ENCODE data around the gene SETD3.

SETD3 gene

DNA sequence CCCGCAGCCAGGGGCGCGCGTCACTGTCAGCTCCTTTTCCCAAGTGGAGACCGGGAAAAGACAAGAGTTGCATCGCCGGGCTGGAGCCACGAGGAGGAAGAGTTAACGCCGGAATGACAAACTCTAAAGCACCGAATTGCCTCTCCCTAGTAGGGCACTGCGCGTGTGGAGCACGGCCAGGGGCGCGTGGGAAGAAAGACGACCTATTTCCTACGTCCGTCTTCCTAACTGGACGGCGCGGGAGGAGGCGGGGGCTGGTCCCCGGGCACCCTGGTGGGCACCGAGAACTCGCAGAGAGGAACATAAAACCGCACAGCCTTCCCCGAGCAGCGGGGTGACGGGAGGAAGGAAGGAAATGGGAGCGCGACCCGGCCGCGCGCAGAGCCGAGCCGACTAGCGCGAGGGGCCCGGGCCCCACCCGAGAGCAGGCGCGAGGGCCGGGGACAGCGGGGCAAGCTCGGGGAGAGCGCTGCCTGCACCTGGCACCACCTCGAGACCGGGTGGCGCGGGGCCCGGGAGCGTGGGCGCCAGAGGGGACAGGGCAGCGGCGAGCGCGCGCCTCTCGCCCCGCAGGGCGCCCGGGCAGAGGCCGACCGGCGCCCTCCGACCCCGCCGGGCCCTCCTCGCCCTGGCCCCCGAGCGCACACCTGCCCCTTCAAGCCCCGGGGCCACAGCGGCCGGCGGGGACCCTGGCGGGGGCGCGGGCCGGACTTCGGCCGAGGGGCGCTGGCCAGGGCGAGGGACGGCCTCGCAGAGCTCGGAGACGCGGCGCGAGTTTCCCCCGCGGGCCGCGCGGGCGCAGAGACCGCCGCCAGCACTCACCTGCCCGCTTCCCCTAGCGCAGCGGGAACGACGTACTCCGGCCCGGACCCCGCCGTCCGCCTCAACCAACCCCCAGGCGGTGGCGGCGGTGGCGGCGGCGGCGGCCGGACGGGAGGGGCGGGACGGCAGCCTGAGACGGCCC, at the start of gene SETD3:
Gene SETD3 (minus strand): TSS at position 954 of the 964 bp plus-strand sequence. CDS start 15,054 bp downstream, outside the sequence.
- H3K4me3 ChIP-seq (ENCODE audit: low read length) = peak within 1 kb of the TSS; percentile 96
- no peak for TF ChIP-seq ZNF274 (IDR thresholded peaks at IDR 0.05; ENCODE audit: low read depth, low read length)

DNA sequence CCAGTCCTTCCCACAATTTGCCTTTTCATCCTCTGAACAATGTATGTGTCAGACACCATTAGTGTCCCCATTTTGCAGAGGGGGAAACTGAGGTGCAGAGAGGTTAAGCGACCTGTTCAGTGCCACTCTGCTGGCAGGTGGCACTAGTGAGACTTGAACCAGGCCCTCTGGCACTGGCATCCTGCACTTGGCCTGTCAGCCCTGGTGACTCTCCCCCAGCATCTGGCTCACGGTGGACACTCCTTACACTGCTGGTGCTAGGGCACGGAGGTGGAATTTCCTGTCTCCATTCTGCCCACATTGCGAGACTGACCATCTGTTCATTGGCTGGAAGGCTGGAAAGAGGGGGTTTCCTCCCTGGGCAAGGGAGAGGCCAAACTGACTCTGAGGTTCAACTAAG, 49.2 kb upstream of the SETD3 start:
- no peak overlapping the region for H3K4me3 ChIP-seq (ENCODE audit: low read length)

DNA sequence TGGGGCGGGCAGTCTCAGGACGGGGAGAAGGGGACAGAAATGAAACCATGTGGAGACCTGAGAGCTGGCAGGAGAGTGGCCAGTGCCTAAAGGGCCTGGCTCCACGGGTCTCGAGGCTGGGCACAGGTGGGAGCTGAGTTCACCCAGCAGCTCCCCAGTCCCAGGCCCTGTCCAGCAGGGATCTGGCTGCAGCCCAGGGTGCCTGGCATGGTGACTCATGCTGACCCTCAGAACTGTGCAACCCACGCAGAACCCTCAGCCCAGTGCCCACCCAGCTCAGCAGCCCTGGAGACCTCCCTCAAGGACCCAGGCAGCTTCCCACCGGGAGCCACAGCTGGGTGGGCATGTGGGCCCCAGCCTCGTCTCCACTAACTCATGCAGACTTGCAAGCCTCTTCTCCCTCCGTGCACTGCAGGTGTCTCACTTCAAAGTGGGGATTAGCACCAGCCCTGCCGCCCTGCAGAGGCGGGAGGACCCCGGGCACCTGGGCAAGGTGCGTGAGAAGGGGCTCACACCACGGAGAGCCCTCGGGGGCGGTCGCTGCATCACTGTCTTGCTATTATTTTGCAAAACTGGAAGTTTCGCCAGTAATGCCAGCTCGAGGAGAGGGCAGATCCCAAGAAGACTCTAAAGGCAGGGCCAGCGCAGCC, 46.9 kb upstream of the SETD3 start:
- TF ChIP-seq ZNF274 (IDR thresholded peaks at IDR 0.05; ENCODE audit: low read depth, low read length) = no peak
- no peak overlapping the region for H3K4me3 ChIP-seq (ENCODE audit: low read length)

More for the DNA sequence above, 49.2 kb upstream of the SETD3 start:
- TF ChIP-seq ZNF274 (IDR thresholded peaks at IDR 0.05; ENCODE audit: low read depth, low read length) = no peak

DNA sequence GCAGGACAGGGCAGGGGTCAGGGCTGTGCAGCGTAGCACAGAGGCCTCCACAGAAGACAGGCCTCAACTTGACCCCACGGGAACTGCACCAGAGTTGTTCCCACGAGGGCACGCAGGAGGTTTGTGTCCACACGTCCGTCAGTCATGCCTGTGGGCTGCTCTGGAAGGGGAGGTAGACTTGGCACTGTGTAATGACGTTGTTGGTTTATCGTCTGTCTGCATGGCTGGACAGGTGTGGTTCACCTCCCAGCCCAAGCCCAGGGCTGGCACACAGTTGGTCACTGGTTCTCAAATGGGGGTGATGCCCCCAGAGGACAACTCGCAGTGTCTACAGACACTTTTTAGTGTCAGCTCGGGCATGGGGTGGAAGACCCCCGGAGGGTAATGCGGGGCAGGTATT, 46.4 kb upstream of the SETD3 start:
- H3K4me3 ChIP-seq (ENCODE audit: low read length) = no peak overlapping the region
- TF ChIP-seq ZNF274 (IDR thresholded peaks at IDR 0.05; ENCODE audit: low read depth, low read length) = no peak

DNA sequence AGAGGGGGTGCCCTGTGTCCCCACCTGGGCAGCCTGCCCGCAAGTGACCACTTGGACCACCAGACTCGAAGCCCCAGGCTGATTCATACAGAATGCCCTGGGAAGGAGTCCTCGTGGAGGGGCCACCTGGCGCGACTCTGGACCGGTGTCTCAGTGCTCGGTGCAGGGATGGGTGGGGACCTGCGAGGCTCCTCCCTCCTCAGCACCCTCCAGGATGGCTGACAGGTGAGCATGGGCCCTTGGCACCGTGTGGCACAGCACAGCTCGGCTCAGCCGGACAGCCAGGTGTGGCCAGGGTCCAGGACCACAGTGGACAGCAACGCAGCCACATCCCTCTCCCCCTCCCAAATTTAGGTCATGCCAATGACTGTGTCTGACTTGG, 45.0 kb upstream of the SETD3 start:
- no peak for TF ChIP-seq ZNF274 (IDR thresholded peaks at IDR 0.05; ENCODE audit: low read depth, low read length)
- H3K4me3 ChIP-seq (ENCODE audit: low read length) = no peak overlapping the region

DNA sequence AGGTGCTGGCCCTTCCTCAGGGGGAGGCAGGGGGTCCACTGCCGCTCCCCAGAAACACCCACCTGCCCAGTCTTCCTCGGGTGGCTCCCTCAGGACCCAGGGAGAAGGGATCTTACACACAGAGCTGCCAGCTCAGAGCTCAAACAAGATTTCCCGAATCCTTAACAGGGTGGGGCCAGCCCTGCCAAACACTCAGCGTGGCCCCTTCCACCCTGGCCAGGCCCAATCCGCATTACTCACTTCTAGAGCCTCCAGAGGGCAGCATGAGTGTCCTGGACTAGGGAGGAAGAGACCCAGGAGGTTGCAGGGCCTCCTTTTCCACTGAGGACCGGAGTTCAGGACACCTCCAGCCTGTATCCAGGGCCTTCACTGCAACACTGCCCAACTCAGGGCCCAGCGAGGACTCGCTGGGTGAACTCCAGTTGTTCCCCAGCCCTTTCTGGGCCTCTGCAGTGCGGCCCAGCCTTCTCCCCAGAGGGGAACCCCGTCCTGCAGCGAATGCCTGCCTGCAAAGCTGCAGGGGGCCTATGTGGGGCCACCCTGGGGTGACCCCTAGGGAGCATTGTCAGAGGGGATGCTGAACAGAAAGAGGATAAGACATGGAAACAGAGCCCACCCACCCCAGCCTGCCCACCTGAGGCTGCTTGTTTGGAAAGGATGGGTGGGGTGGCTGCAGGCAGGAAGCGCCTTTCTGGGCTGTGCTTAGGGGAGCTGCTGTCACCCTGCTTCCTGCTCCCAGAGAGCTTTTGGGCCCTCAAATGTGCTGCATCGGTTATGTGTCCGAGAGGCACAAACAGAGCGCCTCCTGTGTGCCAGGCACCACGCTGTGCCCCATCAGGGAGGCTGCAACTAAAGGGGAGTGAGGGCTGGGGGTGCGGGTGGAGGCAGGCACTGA, 44.4 kb upstream of the SETD3 start:
- TF ChIP-seq ZNF274 (IDR thresholded peaks at IDR 0.05; ENCODE audit: low read depth, low read length) = no peak
- no peak overlapping the region for H3K4me3 ChIP-seq (ENCODE audit: low read length)

DNA sequence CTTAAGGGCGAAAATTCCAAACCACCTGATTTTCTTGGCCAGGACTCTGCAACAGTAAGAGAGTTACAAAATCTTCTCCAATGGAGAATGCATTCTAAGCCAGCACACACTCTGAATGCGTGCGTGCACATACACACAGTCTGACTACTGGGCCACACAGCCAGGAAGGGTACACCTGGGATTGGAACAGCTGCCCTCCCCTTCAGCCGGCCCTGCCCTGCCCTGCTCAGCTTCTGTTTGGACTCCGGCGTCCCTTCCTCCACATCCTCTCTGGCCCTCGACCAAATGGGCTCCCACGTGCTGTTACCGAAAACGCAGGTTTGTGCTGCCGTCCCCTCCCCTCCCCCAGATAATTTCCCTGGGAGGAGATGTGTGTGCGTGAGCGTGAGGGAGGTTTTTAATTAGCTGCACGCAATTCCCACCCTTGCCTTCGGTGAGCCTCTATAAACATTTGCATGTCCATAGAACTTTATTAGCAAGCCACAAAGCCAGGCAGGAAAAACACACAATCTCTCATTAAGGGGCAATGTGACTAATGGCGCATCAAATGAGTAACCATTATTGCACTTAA, 43.5 kb upstream of the SETD3 start:
- no peak for TF ChIP-seq ZNF274 (IDR thresholded peaks at IDR 0.05; ENCODE audit: low read depth, low read length)
- H3K4me3 ChIP-seq (ENCODE audit: low read length) = no peak overlapping the region

DNA sequence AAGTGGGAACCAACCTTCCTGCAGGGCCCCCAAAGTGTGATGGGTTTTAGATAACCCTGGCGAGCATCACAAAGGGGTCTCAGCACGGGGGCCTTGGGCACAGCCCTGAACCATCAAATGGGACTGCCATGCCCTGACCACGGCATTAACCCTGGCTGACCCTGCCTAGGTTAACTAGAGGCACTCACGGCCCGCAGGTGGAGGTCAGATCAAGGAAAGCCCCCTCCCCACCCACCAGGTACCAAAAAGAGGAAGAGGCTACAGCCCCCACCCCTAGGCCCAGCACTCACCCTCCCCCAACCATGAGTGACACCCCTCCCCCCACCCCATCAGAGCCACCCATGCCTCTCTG, 43.0 kb upstream of the SETD3 start:
- H3K4me3 ChIP-seq (ENCODE audit: low read length) = no peak overlapping the region
- no peak for TF ChIP-seq ZNF274 (IDR thresholded peaks at IDR 0.05; ENCODE audit: low read depth, low read length)

DNA sequence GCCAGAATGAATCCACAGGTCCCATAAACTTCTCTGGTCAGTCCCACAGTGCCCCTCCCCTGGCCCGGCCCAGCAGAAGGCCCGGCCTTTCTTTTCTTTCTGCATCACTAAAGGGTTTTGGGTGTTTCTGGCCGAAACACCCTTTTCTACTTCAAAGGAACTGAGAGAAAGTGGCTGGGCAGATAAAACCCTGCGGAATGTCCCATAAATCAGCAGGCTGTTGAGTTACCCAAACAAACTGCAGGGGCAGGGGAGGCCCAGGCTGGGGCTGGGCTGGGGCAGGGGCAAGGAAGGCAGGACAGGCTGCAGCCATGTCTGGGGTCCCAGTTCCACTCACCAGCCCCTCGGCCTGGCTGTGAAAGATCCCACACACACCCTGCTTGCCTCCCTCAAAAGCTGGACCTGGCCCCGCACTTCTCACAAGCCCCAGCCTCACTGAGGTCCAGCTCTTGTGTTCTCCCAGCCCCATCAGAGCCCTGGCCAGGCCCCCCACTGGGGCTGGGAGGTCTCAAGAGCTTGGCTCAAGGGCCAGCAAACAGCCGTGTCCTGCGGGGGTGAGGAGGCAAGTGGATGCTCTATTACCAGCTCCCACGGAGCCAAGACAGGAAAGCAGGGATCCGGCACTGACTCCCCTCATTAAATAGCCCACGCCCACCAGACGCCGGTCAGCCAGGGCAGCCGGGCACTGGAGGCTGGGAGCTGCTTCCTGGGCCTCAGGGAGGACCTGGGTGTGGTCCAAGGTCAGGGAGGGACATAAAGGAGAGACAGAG, 42.5 kb upstream of the SETD3 start:
- no peak for TF ChIP-seq ZNF274 (IDR thresholded peaks at IDR 0.05; ENCODE audit: low read depth, low read length)
- no peak overlapping the region for H3K4me3 ChIP-seq (ENCODE audit: low read length)

DNA sequence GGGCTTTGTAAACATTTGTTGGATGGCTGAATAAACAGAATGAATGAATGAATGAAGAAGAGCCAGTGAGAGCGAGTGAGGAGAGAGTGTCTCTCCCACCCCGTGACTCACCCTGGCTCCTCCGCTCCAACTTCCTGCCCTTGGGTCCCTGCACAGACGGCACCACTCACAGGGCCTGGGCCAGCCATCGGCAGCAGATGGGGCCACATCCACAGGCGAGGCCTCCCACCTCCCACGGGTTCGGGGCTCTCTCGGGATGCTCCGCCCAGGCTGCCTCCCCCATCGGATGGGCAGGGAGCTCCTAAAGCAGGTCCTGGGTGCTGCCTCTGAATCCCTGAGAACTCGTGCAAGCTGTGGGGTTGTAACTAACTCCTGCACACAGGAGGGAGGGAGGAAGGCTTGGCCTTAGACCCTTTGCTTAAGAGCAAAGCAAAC, 41.8 kb upstream of the SETD3 start:
- TF ChIP-seq ZNF274 (IDR thresholded peaks at IDR 0.05; ENCODE audit: low read depth, low read length) = no peak
- no peak overlapping the region for H3K4me3 ChIP-seq (ENCODE audit: low read length)

DNA sequence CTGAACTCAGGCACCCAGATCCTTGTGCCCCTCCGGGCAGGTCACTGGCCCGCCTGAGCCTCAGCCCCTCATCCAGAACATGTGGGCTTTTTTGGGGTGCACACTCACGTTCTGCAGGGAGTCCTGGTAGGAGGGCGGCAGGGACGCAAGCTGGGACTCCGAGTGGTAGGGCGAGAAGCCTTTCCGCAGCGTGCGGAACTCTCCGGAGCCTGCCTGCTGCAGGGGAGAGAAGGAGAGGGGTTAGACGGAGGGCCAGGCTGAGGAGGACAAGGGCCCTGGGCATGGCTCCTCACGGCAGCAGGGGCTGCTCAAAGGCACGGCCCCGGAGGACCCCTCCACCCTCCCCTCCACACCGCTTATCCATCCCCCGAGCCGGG, 41.4 kb upstream of the SETD3 start:
- H3K4me3 ChIP-seq (ENCODE audit: low read length) = no peak overlapping the region
- TF ChIP-seq ZNF274 (IDR thresholded peaks at IDR 0.05; ENCODE audit: low read depth, low read length) = no peak

DNA sequence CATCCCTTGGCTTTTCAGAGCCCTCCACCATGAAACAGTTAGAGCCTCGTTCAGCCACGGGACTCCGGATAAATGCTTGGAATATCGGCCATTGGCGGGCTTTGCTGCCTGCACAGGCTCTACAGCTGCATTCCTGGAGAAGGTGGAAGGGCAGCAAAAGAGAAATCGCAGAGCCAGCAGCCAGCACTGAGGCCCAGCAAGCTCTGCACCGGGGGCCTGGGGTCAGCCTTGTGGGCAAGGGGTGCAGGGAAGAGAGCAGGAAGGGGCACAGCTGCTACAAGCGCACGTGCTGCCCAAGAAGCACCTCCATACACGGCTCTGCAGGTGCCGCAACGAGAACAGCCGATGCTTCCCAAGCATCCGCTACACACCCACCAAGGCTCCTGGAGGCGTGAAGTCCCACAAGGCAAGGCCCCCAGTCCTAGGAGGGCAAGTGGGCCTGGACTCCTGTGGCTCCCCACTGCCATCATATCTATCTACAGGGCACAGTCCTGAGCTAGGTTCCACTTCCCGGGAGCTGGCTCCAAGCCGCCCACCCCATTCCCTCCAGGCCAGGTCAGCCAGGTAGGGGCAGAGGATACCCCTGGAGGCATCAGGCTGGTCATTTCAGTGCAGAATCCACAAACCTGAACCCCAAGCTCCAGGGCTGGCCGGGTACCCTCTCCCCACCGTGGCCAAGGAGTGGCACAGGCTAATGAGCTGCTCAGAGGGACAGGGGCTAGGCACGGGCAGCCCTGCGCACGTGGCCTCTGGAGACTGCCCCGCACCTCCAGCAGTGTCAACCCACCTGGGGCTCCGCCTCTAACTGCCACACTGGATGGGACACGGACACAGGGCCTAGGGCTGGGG, 40.7 kb upstream of the SETD3 start:
- no peak overlapping the region for H3K4me3 ChIP-seq (ENCODE audit: low read length)
- TF ChIP-seq ZNF274 (IDR thresholded peaks at IDR 0.05; ENCODE audit: low read depth, low read length) = no peak

All from GM08714 (cell line).